ENCODE data around the gene LSM7. TPM values are rescaled to one million over a fixed set of nuclear protein-coding genes. Genes with fewer than 3 reads are reported as not detected.

The LSM7 gene
- total RNA-seq, 1 experiment from 2014 or later, result 93.0 TPM

GRCh38 chr19:2308114-2308556, 20.3 kb downstream of the LSM7 start, which contains the start of gene LINGO3:
TSS of gene LINGO3 (minus strand) at chr19:2308154. CDS start at chr19:2291776, 16,378 bp downstream.
- no peaks in the 10 kb centered on the region for H3K4me1 Mint-ChIP-seq (ENCODE audit: low read depth, unreplicated experiment)
- no peak for TF ChIP-seq CTCF (IDR thresholded peaks at IDR 0.05; ENCODE audit: unreplicated experiment)
- no TSS peak for BruUV-seq (replicated peaks)
- no peak within 1 kb of the TSS for H3K4me3 Mint-ChIP-seq (ENCODE audit: low read depth, unreplicated experiment)
- H3K36me3 Mint-ChIP-seq (ENCODE audit: insufficient read depth, unreplicated experiment), result no peaks in the 10 kb centered on the region
- CTCF ChIA-PET, result no interaction called here
- peaks cover 70% of the 10 kb centered on the region for H3K27me3 Mint-ChIP-seq (ENCODE audit: unreplicated experiment)
- H3K27ac Mint-ChIP-seq (ENCODE audit: unreplicated experiment), result no peak within 1 kb of the TSS
- DNase-seq, result no peak
- intact Hi-C loops (cut with micrococcal nuclease; ENCODE audit: unreplicated experiment), result no loop called here
- no peaks in the 10 kb centered on the region for H3K9me3 Mint-ChIP-seq (ENCODE audit: low read depth, unreplicated experiment)

- H3K4me1 Mint-ChIP-seq (ENCODE audit: low read depth, unreplicated experiment), result no peaks in the 10 kb centered on the region
- TF ChIP-seq CTCF (IDR thresholded peaks at IDR 0.05; ENCODE audit: unreplicated experiment), result no peak
- intact Hi-C loops (cut with micrococcal nuclease; ENCODE audit: unreplicated experiment), result no loop called here
- CTCF ChIA-PET, result no interaction called here
- H3K27me3 Mint-ChIP-seq (ENCODE audit: unreplicated experiment), result peaks cover 75% of the 10 kb centered on the region
- no peak overlapping the region for H3K27ac Mint-ChIP-seq (ENCODE audit: unreplicated experiment)
- DNase-seq, result no peak
- no peaks in the 10 kb centered on the region for H3K9me3 Mint-ChIP-seq (ENCODE audit: low read depth, unreplicated experiment)
- no peak overlapping the region for H3K4me3 Mint-ChIP-seq (ENCODE audit: low read depth, unreplicated experiment)
- no TSS peak for BruUV-seq (replicated peaks)
- H3K36me3 Mint-ChIP-seq (ENCODE audit: insufficient read depth, unreplicated experiment), result no peaks in the 10 kb centered on the region
Observed at GRCh38 chr19:2307518-2308012, 20.8 kb downstream of the LSM7 start.

- H3K27ac Mint-ChIP-seq (ENCODE audit: unreplicated experiment), result no peak overlapping the region
- TF ChIP-seq CTCF (IDR thresholded peaks at IDR 0.05; ENCODE audit: unreplicated experiment), result no peak
- CTCF ChIA-PET, result no interaction called here
- no TSS peak for BruUV-seq (replicated peaks)
- no peak for DNase-seq
- H3K36me3 Mint-ChIP-seq (ENCODE audit: insufficient read depth, unreplicated experiment), result no peaks in the 10 kb centered on the region
- intact Hi-C loops (cut with micrococcal nuclease; ENCODE audit: unreplicated experiment), result no loop called here
- H3K4me1 Mint-ChIP-seq (ENCODE audit: low read depth, unreplicated experiment), result no peaks in the 10 kb centered on the region
- peaks cover 75% of the 10 kb centered on the region for H3K27me3 Mint-ChIP-seq (ENCODE audit: unreplicated experiment)
- no peaks in the 10 kb centered on the region for H3K9me3 Mint-ChIP-seq (ENCODE audit: low read depth, unreplicated experiment)
- no peak overlapping the region for H3K4me3 Mint-ChIP-seq (ENCODE audit: low read depth, unreplicated experiment)
Observed at GRCh38 chr19:2306971-2307370, 21.4 kb downstream of the LSM7 start.

GRCh38 chr19:2306281-2306806, 22.0 kb downstream of the LSM7 start:
- Mint-ChIP-seq H3K27ac (ENCODE audit: unreplicated experiment) (no peak overlapping the region), H3K4me3 (ENCODE audit: low read depth, unreplicated experiment) (no peak overlapping the region), H3K9me3 (ENCODE audit: low read depth, unreplicated experiment) (no peaks in the 10 kb centered on the region), H3K36me3 (ENCODE audit: insufficient read depth, unreplicated experiment) (no peaks in the 10 kb centered on the region), H3K4me1 (ENCODE audit: low read depth, unreplicated experiment) (no peaks in the 10 kb centered on the region), H3K27me3 (ENCODE audit: unreplicated experiment) (peaks cover 81% of the 10 kb centered on the region)
- no TSS peak for BruUV-seq (replicated peaks)
- CTCF ChIA-PET, result no interaction called here
- intact Hi-C loops (cut with micrococcal nuclease; ENCODE audit: unreplicated experiment), result no loop called here
- TF ChIP-seq CTCF (IDR thresholded peaks at IDR 0.05; ENCODE audit: unreplicated experiment), result no peak
- DNase-seq, result no peak
